ENCODE results near the gene SMCR8. TPM values are rescaled to one million over a fixed set of nuclear protein-coding genes. Genes with fewer than 3 reads are reported as not detected.

Gene SMCR8
- total RNA-seq, 1 donor from 2014 or later: 9.5 TPM

- TF ChIP-seq CTCF (conservative IDR thresholded peaks at IDR 0.05; ENCODE audit: low read depth, low read length): no peak
- no peak for DNase-seq (ENCODE audit: low read depth)
- H3K4me3 ChIP-seq (ENCODE audit: low read depth, low read length): no peak overlapping the region
These were observed 5.9 kb upstream of the SMCR8 start for GRCh38 chr17:18309202-18309601.

- peak overlapping the region; percentile 89 for H3K4me3 ChIP-seq (ENCODE audit: low read depth, low read length)
- DNase-seq (ENCODE audit: low read depth): no peak
- no peak for TF ChIP-seq CTCF (conservative IDR thresholded peaks at IDR 0.05; ENCODE audit: low read depth, low read length)
These were observed 898 bp upstream of the SMCR8 start for GRCh38 chr17:18314059-18314730.

- TF ChIP-seq CTCF (conservative IDR thresholded peaks at IDR 0.05; ENCODE audit: low read depth, low read length): no peak
- DNase-seq (ENCODE audit: low read depth): no peak
- peak overlapping the region; percentile 89 for H3K4me3 ChIP-seq (ENCODE audit: low read depth, low read length)
These were observed 449 bp downstream of the SMCR8 start for GRCh38 chr17:18315562-18315922.

- no peak for TF ChIP-seq CTCF (conservative IDR thresholded peaks at IDR 0.05; ENCODE audit: low read depth, low read length)
- H3K4me3 ChIP-seq (ENCODE audit: low read depth, low read length): peak overlapping the region; percentile 89
- no peak for DNase-seq (ENCODE audit: low read depth)
These were observed 868 bp downstream of the SMCR8 start for GRCh38 chr17:18315961-18316360.

GRCh38 chr17:18318117-18318516 lies 3.0 kb downstream of the SMCR8 start:
- DNase-seq (ENCODE audit: low read depth): no peak
- no peak for TF ChIP-seq CTCF (conservative IDR thresholded peaks at IDR 0.05; ENCODE audit: low read depth, low read length)
- H3K4me3 ChIP-seq (ENCODE audit: low read depth, low read length): no peak overlapping the region

- no peak for TF ChIP-seq CTCF (conservative IDR thresholded peaks at IDR 0.05; ENCODE audit: low read depth, low read length)
- no peak overlapping the region for H3K4me3 ChIP-seq (ENCODE audit: low read depth, low read length)
- no peak for DNase-seq (ENCODE audit: low read depth)
These were observed 3.8 kb downstream of the SMCR8 start for GRCh38 chr17:18318771-18319450.

All from epithelial cell of proximal tubule (primary cell).